ENCODE data around the gene INTS13. TPM values are rescaled to one million over a fixed set of nuclear protein-coding genes. Genes with fewer than 3 reads are reported as not detected.
"Not testable (repeated sequence)": the region's sequence is repeated elsewhere in the genome, so short reads cannot be mapped to it uniquely, and the experiment has no call there.

The INTS13 gene
- polyA plus RNA-seq, 3 donors = 31.5 to 36.8 (median 32.4) TPM

- peak; percentile 65 for DNase-seq
Observed at GRCh38 chr12:26870491-26871419, 67.0 kb downstream of the INTS13 start.

DNA sequence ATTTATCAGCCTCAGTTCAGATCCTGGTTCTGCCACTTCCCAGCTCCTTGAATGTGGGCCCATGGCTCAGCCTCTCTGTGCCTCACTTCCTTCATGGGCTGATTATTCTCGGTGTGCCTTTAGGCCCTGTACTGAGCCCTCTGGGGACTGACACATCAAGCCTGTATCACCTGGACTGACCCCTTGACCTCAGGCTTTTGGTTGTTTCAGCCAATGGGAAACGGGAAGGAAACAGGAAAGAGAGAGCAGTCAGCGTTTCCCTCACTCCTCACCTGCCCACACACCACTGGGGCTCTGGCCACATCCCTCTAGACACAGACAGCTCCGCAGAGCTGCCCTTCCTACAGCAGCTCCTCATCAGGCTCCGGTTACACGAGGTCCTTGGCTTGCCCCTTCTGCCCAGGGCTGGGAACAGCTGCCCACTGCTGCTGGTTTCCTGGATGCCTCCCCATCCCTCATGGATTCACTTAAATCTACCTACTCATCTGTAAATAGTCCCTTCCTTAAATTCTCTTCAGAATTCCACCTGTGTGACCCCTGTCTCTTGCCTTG, 67.8 kb downstream of the INTS13 start:
- no peak for DNase-seq

- no peak for DNase-seq
Observed at GRCh38 chr12:26869104-26869494, 68.7 kb downstream of the INTS13 start.

DNA sequence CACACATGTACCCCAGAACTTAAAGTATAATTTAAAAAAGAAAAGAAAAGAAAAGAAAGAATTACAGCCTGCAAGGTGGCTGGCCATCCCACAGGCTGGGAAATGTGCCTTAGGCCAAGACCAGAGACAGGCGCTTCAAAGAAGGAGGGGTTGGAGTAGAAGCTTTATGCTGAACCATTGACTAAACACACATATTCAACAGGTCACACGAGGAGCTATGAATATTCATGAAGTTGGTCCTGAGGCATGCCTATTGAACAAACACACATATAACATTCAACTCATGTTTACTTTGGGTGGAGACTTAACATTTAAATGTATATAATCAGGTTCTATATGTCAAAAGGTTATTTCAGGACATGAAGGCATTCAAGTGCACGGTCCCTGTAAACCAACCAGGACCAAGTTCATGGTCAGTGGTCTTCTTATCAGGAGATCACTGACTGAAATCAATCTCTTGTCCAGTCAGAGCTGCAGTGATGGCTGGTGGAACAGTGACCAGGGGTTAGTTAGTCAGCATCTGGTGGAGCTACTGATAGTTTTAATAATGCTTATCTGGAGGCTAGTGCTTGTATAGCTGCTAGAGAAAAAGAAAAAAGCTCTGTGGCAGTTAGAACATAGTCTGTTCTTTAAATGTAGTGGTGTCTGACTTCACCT, 69.2 kb downstream of the INTS13 start:
- no peak for DNase-seq

GRCh38 chr12:26867080-26867479, 70.7 kb downstream of the INTS13 start:
- DNase-seq = no peak

GRCh38 chr12:26863515-26863914, 74.3 kb downstream of the INTS13 start:
- no peak for DNase-seq

- not testable (repeated sequence) for DNase-seq
Observed at GRCh38 chr12:26862787-26863186, 75.0 kb downstream of the INTS13 start.

GRCh38 chr12:26861690-26862089, 76.1 kb downstream of the INTS13 start:
- DNase-seq = no peak

DNA sequence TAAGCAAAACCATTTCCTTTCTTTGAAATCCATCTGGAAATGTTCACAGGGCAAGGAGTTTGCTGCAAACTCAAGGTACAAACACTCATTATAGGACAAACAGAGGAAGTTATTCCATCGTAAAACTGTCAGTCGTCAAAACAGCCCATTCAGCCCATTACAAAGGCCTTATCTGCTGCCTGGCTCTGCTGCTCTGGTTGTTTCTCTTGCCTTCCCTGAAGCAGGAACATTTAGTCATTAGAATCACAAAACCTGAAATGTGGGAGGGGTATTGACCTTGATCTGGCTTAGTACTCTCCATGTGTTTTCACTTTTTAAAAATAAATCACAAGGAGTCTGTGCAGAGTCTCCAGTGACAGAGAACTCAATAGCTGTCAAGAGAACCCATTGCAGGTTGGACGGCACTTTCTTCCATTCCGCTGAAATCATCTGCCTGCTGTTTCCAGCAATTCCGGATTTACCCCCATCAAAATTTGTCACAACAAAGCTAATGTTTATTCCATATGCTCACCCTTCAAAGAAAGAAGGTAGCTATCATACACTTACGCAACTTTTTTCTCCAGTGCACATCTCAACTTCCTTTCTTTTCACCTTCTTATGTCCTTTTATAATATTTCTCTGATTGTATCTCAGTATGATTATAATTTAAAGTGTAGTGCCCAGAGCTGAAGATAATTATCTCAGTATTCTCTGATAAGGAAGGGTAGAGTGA, 80.2 kb downstream of the INTS13 start:
- no peak for DNase-seq

- no peak for DNase-seq
Observed at GRCh38 chr12:26855337-26855736, 82.4 kb downstream of the INTS13 start.

Other genes with a start within 250 kb of the INTS13 start
- gene ITPR2, start 104.8 kb downstream of the INTS13 start, polyA plus RNA-seq (ENCODE audit: insufficient read length in 3 of 3) = 10 to 100 TPM; 13.7 to 18.0 (median 14.3) TPM
- gene FGFR1OP2, start 489 bp upstream of the INTS13 start, polyA plus RNA-seq (ENCODE audit: insufficient read length in 3 of 3) = 10 to 100 TPM; 51.2 to 82.4 (median 74.6) TPM
- 10 to 100 TPM; 64.0 to 97.3 (median 82.7) TPM for gene TM7SF3, start 76.4 kb upstream of the INTS13 start, polyA plus RNA-seq (ENCODE audit: insufficient read length in 3 of 3)
- 10 to 100 TPM; 51.5 to 65.8 (median 56.7) TPM for gene MED21, start 84.6 kb upstream of the INTS13 start, polyA plus RNA-seq (ENCODE audit: insufficient read length in 3 of 3)
- under 1 TPM; 0.11 to 0.31 (median 0.23) TPM for gene C12orf71, start 144.6 kb upstream of the INTS13 start, polyA plus RNA-seq (ENCODE audit: insufficient read length in 3 of 3)

All from renal pelvis (tissue), 4 donors.